Activated T-helper 17 cell treated with anti-CD3 and anti-CD28 coated beads, Interleukin-2, amount 50 U/mL, for 72 hours (primary cell): Measurements from ENCODE around the gene MGAT5B. TPM values are rescaled to one million over a fixed set of nuclear protein-coding genes. Genes with fewer than 3 reads are reported as not detected.
A peak's percentile ranks its signal among the peaks of the same experiment; 100 is the strongest.

ENCODE experiments used
- ATAC-seq: fragments of 150-1000 bp; cut with Tn5 transposase; replicated peaks from 2 replicates; pipeline ENCODE4 v1.10.0; 2021; ENCODE audit warnings: mild to moderate bottlenecking, moderate library complexity
- H3K27ac Mint-ChIP-seq: one replicate; pipeline ENCODE4 v1.8.0; 2022; ENCODE audit warnings: mixed read lengths
- H3K27me3 Mint-ChIP-seq: one replicate; pipeline ENCODE4 v1.8.0; 2022; ENCODE audit warnings: mixed read lengths
- H3K36me3 Mint-ChIP-seq: one replicate; pipeline ENCODE4 v1.8.0; 2022; ENCODE audit warnings: low read depth, mild to moderate bottlenecking, mixed read lengths
- H3K4me1 Mint-ChIP-seq: one replicate; pipeline ENCODE4 v1.8.0; 2022; ENCODE audit warnings: mixed read lengths
- H3K4me3 Mint-ChIP-seq: one replicate; pipeline ENCODE4 v1.8.0; 2022; ENCODE audit warnings: mild to moderate bottlenecking, mixed read lengths
- H3K9me3 Mint-ChIP-seq: one replicate; pipeline ENCODE4 v1.8.0; 2022; ENCODE audit warnings: mixed read lengths
- total RNA-seq, 2 donors: library from RNA; stranded (reverse); gene quantifications; one replicate each; pipeline ENCODE4 v1.2.3, GENCODE V29; 2022

The MGAT5B gene
- total RNA-seq, 2 donors from 2014 or later: 0.16 to 0.39 TPM

DNA sequence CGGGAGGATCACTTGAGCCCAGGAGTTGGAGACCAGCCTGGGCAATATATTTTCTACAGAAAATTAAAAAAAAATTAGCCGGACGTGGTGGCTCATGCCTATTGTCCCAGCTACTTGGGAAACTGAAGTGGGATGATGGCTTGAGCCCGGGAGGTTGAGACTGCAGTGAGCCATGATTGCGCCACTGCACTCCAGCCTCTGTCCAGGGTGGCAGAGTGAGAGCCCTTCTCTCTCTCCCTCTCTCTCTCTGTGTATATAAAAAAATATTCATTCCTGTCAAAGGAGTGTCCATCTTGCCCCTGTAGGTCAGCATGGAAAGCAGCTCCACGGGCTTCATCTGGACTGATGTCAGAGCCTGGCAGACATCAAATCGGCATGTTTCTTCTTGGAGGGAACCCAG lies 31.2 kb downstream of the MGAT5B start:
- no peaks in the 10 kb centered on the region for H3K27me3 Mint-ChIP-seq
- H3K36me3 Mint-ChIP-seq: no peaks in the 10 kb centered on the region
- no peak overlapping the region for H3K4me3 Mint-ChIP-seq
- no peak overlapping the region for H3K27ac Mint-ChIP-seq
- no peaks in the 10 kb centered on the region for H3K9me3 Mint-ChIP-seq
- ATAC-seq: no peak
- no peaks in the 10 kb centered on the region for H3K4me1 Mint-ChIP-seq

DNA sequence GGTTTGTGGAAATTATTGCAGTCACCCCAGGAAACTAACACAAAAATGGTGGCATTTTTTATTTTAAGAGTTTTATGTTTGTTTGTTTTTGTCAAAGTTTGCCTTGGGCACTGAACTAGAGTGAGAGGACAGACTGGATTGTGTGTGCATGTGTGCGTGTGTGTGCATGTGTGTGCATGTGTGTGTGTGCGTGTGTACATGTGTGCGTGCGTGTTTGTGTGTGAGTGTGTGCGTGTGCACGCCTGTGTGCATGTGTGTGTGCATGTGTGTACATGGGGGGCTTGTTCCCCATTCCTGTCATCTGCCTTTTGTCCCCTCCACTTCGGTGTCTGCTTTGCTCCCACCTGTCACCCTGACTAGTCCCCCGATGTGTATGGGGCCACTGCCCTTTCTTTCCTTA lies 32.5 kb downstream of the MGAT5B start:
- Mint-ChIP-seq H3K36me3 (no peaks in the 10 kb centered on the region), H3K4me3 (no peak overlapping the region), H3K4me1 (no peaks in the 10 kb centered on the region), H3K27ac (no peak overlapping the region), H3K27me3 (no peaks in the 10 kb centered on the region), H3K9me3 (no peaks in the 10 kb centered on the region)
- ATAC-seq: no peak

GRCh38 chr17:76901542-76902197 lies 33.5 kb downstream of the MGAT5B start:
- H3K27ac Mint-ChIP-seq: no peak overlapping the region
- no peak for ATAC-seq
- no peaks in the 10 kb centered on the region for H3K9me3 Mint-ChIP-seq
- H3K27me3 Mint-ChIP-seq: no peaks in the 10 kb centered on the region
- H3K36me3 Mint-ChIP-seq: no peaks in the 10 kb centered on the region
- no peak overlapping the region for H3K4me3 Mint-ChIP-seq
- no peaks in the 10 kb centered on the region for H3K4me1 Mint-ChIP-seq

DNA sequence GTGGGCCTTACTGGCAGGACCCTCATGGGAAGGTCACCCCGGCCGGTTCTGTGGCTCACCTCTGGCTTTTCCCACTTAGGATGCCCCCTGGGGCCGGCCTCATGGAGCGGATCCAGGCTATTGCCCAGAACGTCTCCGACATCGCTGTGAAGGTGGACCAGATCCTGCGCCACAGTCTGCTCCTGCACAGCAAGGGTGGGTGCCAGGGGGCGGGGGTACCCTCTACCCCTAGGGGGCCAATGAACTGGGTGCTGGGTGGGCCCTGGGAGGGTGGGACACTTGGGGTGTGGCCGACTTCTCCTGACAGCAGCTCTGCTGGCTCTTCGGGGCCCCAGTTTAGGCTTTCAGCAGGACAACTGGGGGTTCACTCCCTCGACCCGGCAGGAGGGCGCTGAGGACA lies 34.3 kb downstream of the MGAT5B start:
- H3K27me3 Mint-ChIP-seq: no peaks in the 10 kb centered on the region
- no peak for ATAC-seq

GRCh38 chr17:76903631-76904030 lies 35.4 kb downstream of the MGAT5B start:
- H3K4me3 Mint-ChIP-seq: no peak overlapping the region

More for the DNA sequence above, 34.3 kb downstream of the MGAT5B start:
- Mint-ChIP-seq H3K36me3 (no peaks in the 10 kb centered on the region), H3K27ac (no peak overlapping the region), H3K9me3 (no peaks in the 10 kb centered on the region), H3K4me1 (no peaks in the 10 kb centered on the region), H3K4me3 (no peak overlapping the region)

DNA sequence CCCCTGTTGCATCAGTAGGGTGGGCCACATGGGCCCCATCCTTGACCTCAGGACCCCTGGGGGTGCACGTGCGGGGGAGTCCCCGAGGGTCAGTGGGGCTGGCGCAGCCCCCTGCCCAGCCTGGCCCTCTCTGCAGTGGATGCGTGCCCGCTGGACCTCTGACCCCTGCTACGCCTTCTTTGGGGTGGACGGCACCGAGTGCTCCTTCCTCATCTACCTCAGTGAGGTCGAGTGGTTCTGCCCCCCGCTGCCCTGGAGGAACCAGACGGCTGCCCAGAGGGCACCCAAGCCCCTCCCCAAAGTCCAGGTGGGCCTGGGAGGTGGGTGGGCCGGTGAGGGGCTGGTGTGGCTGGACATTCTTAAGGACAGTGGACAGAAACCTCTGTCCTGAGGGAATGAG lies 35.9 kb downstream of the MGAT5B start:
- Mint-ChIP-seq H3K4me1 (no peaks in the 10 kb centered on the region), H3K27ac (no peak overlapping the region), H3K27me3 (no peaks in the 10 kb centered on the region), H3K4me3 (no peak overlapping the region), H3K9me3 (no peaks in the 10 kb centered on the region), H3K36me3 (no peaks in the 10 kb centered on the region)
- no peak for ATAC-seq

More at GRCh38 chr17:76903631-76904030, 35.4 kb downstream of the MGAT5B start:
- ATAC-seq: no peak
- no peaks in the 10 kb centered on the region for H3K4me1 Mint-ChIP-seq
- no peaks in the 10 kb centered on the region for H3K27me3 Mint-ChIP-seq
- no peaks in the 10 kb centered on the region for H3K36me3 Mint-ChIP-seq
- H3K9me3 Mint-ChIP-seq: no peaks in the 10 kb centered on the region
- H3K27ac Mint-ChIP-seq: no peak overlapping the region

DNA sequence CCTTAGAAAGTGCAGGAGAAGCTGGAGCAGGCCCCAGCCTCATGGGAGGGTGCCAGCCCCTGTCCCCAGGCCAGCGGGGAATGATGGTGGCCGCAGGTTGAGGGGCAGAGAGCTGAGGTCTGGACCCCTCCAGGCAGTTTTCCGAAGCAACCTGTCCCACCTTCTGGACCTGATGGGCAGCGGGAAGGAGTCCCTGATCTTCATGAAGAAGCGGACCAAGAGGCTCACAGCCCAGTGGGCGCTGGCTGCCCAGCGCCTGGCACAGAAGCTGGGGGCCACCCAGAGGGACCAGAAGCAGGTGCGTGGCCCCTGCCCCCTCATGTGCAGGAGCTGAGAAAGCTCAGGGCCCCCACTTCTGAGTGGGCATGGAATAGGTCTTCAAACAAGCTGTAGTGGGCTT lies 36.8 kb downstream of the MGAT5B start:
- no peaks in the 10 kb centered on the region for H3K36me3 Mint-ChIP-seq
- no peaks in the 10 kb centered on the region for H3K27me3 Mint-ChIP-seq
- no peak for ATAC-seq
- no peaks in the 10 kb centered on the region for H3K9me3 Mint-ChIP-seq
- no peak overlapping the region for H3K4me3 Mint-ChIP-seq
- H3K27ac Mint-ChIP-seq: no peak overlapping the region
- H3K4me1 Mint-ChIP-seq: no peaks in the 10 kb centered on the region

DNA sequence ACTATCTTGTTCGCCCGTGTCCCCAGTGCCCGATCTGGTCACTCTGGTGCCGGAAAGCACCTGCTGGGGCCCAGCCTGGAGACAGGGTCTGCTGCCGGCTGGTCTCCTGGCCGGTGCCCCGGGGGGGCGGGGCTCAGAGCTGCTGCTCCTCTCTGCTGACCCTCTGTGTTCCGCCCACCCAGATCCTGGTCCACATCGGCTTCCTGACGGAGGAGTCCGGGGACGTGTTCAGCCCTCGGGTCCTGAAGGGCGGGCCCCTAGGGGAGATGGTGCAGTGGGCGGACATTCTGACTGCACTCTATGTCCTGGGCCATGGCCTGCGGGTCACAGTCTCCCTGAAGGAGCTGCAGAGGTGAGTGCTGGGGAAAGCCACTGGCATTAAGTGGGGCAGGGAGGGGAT lies 37.6 kb downstream of the MGAT5B start:
- Mint-ChIP-seq H3K4me3 (no peak overlapping the region), H3K4me1 (no peaks in the 10 kb centered on the region), H3K27ac (no peak overlapping the region), H3K36me3 (no peaks in the 10 kb centered on the region), H3K27me3 (no peaks in the 10 kb centered on the region), H3K9me3 (no peaks in the 10 kb centered on the region)
- ATAC-seq: no peak

DNA sequence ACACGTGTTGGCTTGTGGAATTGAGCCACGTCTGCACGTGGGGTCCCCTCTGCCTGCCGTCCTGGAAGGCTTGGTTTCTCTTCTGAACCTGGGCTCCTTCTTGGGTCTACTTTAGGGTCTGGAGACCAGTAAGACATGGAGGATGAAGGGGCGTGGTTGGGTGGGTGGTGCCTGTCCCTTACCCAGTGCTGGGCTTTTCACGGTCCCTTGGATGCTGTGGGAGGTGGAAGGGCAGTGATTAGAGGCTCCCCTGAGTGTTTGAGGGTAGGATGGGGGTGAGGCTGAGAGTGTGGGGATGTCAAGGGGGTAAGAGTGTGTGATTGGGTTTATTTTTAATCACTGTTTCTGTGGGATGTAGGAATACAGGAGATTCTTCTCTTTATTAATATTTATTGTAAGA lies 38.3 kb downstream of the MGAT5B start:
- Mint-ChIP-seq H3K36me3 (no peaks in the 10 kb centered on the region), H3K27me3 (no peaks in the 10 kb centered on the region), H3K9me3 (no peaks in the 10 kb centered on the region), H3K4me3 (no peak overlapping the region), H3K27ac (no peak overlapping the region), H3K4me1 (no peaks in the 10 kb centered on the region)
- no peak for ATAC-seq

DNA sequence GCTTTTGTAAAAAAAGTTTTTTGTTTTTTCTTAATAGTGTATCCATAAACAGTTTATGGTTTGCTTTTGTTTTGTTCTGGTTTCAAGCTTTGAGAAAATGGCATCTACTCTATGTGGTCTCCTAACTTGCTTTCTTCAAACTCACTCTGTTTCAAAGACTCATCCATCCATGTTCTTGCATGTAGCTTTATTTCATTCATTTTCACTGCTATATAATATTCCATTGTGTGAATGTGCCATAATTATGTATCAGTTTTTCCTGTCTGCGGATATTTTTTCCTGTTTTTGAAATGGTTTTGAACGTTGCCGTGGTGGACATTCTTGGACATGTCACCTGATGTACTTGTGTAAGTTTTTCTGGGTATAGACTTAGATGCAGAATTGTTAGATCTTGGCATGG lies 39.1 kb downstream of the MGAT5B start:
- Mint-ChIP-seq H3K9me3 (no peaks in the 10 kb centered on the region), H3K27me3 (no peaks in the 10 kb centered on the region), H3K36me3 (no peaks in the 10 kb centered on the region), H3K4me1 (no peaks in the 10 kb centered on the region), H3K27ac (no peak overlapping the region), H3K4me3 (no peak overlapping the region)
- no peak for ATAC-seq

DNA sequence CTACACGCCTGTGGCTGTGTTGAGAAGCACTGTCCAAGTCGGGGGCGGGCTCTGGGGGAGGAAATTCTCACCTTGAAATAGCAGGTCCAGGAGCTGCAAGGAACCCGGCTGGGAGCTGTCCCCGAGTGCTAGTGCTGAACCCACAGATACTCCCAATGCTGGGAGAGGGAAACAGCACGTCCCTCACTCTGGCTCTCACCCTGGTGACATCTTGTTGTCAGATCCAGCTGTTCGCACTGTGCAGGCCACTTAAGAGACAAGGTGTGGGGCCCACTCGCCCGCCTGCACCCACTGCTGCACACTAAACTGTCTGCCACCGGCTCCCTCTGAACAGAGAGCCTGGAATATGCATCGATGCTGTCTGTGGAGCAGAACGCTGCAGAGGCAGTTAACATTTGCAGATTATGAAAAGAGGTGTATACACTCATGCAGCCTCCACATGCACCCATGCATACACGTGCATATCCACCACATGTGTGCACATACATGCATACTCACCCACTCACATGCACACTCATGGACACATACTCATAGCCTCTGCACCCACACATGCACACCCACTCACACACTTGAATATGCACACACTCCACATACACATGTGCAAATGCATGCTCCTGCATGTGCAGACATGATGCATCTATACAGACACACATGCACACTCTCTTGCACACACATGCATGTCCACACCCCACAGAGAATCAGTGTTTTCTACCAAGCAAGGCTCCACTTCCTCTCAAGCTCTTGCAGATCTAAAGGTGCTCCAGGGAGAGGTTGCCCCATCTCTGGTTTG lies 42.0 kb downstream of the MGAT5B start:
- Mint-ChIP-seq H3K36me3 (no peaks in the 10 kb centered on the region), H3K4me3 (no peak overlapping the region), H3K4me1 (no peaks in the 10 kb centered on the region), H3K9me3 (no peaks in the 10 kb centered on the region), H3K27ac (no peak overlapping the region), H3K27me3 (no peaks in the 10 kb centered on the region)
- ATAC-seq: peak; percentile 38

DNA sequence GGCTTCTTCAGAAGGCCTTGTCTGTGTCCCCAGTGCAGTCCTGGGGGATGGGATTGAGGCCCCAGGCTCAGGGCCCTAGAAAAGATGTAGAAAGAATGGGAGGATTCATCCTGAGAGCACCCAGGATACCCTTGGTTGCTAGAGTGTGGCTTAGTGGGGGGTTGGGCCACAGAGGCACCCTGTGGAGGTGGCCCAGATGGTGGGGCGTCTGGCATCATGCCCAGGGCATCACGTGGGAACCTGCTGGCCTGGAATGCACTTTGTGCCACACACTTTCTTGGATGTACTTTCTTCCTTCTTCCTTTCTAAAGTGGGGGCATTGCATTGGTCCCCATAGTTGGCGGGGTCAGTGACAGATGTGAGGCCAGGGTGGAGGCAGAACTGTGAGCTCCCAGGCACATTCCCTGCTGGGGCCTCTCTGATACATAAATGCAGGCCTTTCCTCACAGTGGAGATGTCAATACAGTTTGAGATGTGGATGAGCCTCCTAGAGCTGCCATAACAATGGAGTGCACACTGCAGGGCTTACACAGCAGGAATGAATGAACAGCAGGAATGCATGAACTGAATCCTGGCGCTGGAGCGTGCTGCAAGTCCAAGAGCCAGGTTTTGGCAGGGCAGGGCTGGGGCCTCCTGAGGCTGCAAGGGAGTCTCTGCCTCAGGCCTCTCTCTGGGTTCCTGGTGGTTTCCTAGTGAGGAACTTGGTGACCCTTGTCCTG lies 43.3 kb downstream of the MGAT5B start:
- H3K27ac Mint-ChIP-seq: no peak overlapping the region
- H3K36me3 Mint-ChIP-seq: no peaks in the 10 kb centered on the region
- H3K4me1 Mint-ChIP-seq: no peaks in the 10 kb centered on the region
- no peaks in the 10 kb centered on the region for H3K9me3 Mint-ChIP-seq
- H3K27me3 Mint-ChIP-seq: no peaks in the 10 kb centered on the region
- ATAC-seq: no peak
- H3K4me3 Mint-ChIP-seq: no peak overlapping the region

- no peak for ATAC-seq
- Mint-ChIP-seq H3K27me3 (no peaks in the 10 kb centered on the region), H3K4me1 (no peaks in the 10 kb centered on the region), H3K9me3 (no peaks in the 10 kb centered on the region), H3K4me3 (no peak overlapping the region), H3K27ac (no peak overlapping the region), H3K36me3 (no peaks in the 10 kb centered on the region)
These were observed 44.4 kb downstream of the MGAT5B start for GRCh38 chr17:76912421-76913164.

DNA sequence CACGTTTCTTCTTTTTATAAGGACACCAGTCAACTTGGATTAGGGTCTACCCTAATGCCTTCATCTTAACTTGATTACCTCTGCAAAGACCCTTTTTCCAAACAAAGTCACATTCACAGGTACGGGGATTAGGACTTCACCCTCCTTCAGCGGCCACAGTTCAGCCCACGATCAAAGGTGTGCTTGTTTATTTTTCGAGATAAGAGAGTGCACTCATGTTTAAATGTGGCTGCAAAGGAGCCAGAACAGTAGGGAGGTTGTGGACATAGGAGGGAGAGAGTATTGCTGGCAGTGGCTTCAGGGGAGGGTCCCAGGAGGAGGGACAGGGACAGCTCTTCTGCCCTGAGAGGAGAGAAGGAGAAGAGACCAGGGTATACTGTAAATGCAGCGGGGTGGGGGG lies 46.7 kb downstream of the MGAT5B start:
- Mint-ChIP-seq H3K36me3 (no peaks in the 10 kb centered on the region), H3K4me3 (no peak overlapping the region), H3K27ac (no peak overlapping the region), H3K27me3 (no peaks in the 10 kb centered on the region), H3K4me1 (no peaks in the 10 kb centered on the region), H3K9me3 (no peaks in the 10 kb centered on the region)
- no peak for ATAC-seq
